CMK (cell line): Measurements from ENCODE around the gene RGS7.

Experiments used
- DNase-seq: peaks from one replicate; pipeline ENCODE4 v3.0.0-alpha.2; 2010; ENCODE audit warnings: low read depth

The RGS7 gene

GRCh38 chr1:241077386-241078147 lies 279.4 kb downstream of the RGS7 start:
- no peak for DNase-seq

GRCh38 chr1:241074507-241074906 lies 282.5 kb downstream of the RGS7 start:
- no peak for DNase-seq

- DNase-seq: no peak
These were observed 288.6 kb downstream of the RGS7 start for GRCh38 chr1:241068359-241068758.

GRCh38 chr1:241063276-241063675 lies 293.7 kb downstream of the RGS7 start:
- DNase-seq: no peak

GRCh38 chr1:241061062-241061461 lies 295.9 kb downstream of the RGS7 start:
- no peak for DNase-seq

- DNase-seq: no peak
These were observed 308.4 kb downstream of the RGS7 start for GRCh38 chr1:241048622-241049021.

- DNase-seq: no peak
These were observed 311.3 kb downstream of the RGS7 start for GRCh38 chr1:241045659-241046058.

- DNase-seq: no peak
These were observed 322.6 kb downstream of the RGS7 start for GRCh38 chr1:241034203-241034936.

GRCh38 chr1:241024834-241025233 lies 332.2 kb downstream of the RGS7 start:
- no peak for DNase-seq

GRCh38 chr1:241022366-241022765 lies 334.6 kb downstream of the RGS7 start:
- DNase-seq: no peak

GRCh38 chr1:241020851-241021697 lies 335.9 kb downstream of the RGS7 start:
- DNase-seq: no peak

GRCh38 chr1:241012708-241013340 lies 344.2 kb downstream of the RGS7 start:
- no peak for DNase-seq

GRCh38 chr1:241007668-241008067 lies 349.3 kb downstream of the RGS7 start:
- no peak for DNase-seq

- DNase-seq: no peak
These were observed 357.2 kb downstream of the RGS7 start for GRCh38 chr1:240999826-241000225.

- no peak for DNase-seq
These were observed 358.5 kb downstream of the RGS7 start for GRCh38 chr1:240998441-240999015.

- DNase-seq: no peak
These were observed 359.0 kb downstream of the RGS7 start for GRCh38 chr1:240998024-240998423.

GRCh38 chr1:240993004-240993403 lies 364.0 kb downstream of the RGS7 start:
- no peak for DNase-seq

GRCh38 chr1:240991230-240991629 lies 365.8 kb downstream of the RGS7 start:
- no peak for DNase-seq

- no peak for DNase-seq
These were observed 369.1 kb downstream of the RGS7 start for GRCh38 chr1:240987928-240988327.

GRCh38 chr1:240985081-240985480 lies 371.9 kb downstream of the RGS7 start:
- no peak for DNase-seq

GRCh38 chr1:240980342-240980741 lies 376.7 kb downstream of the RGS7 start:
- no peak for DNase-seq

GRCh38 chr1:240976685-240977084 lies 380.3 kb downstream of the RGS7 start:
- DNase-seq: no peak
